HCT116 (cell line): ENCODE data around the gene RARG.

Experiments used
- ZFX ChIP-seq: fragments of 450-650 bp; IDR thresholded peaks from 2 replicates; pipeline ENCODE4 v1.6.1; 2017
- TF ChIP-seq, protein P1 (sequence below), 3 experiments: fragments of 200-600 bp in 1 of 3; sonication (generic) in 1 of 3; IDR thresholded peaks in 2 of 3; conservative IDR thresholded peaks in 1 of 3; 2 replicates each; pipeline ENCODE4 v1.5.1; 2012 to 2017; ENCODE audit warnings: low read depth in 2 of 3, low read length in 2 of 3, antibody characterized with exemption in 1 of 3, borderline replicate concordance in 1 of 3, control low read depth in 1 of 3, mild to moderate bottlenecking in 1 of 3, mixed read lengths in 1 of 3, mixed run types in 1 of 3, moderate library complexity in 1 of 3; ENCODE audit not compliant: insufficient read depth in 1 of 3

- TF ChIP-seq, protein P1, sequence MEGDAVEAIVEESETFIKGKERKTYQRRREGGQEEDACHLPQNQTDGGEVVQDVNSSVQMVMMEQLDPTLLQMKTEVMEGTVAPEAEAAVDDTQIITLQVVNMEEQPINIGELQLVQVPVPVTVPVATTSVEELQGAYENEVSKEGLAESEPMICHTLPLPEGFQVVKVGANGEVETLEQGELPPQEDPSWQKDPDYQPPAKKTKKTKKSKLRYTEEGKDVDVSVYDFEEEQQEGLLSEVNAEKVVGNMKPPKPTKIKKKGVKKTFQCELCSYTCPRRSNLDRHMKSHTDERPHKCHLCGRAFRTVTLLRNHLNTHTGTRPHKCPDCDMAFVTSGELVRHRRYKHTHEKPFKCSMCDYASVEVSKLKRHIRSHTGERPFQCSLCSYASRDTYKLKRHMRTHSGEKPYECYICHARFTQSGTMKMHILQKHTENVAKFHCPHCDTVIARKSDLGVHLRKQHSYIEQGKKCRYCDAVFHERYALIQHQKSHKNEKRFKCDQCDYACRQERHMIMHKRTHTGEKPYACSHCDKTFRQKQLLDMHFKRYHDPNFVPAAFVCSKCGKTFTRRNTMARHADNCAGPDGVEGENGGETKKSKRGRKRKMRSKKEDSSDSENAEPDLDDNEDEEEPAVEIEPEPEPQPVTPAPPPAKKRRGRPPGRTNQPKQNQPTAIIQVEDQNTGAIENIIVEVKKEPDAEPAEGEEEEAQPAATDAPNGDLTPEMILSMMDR (IDR thresholded peaks at IDR 0.05 in 2 of 3, conservative IDR thresholded peaks at IDR 0.05 in 1 of 3; ENCODE audit: borderline replicate concordance in 1 of 3, insufficient read depth in 1 of 3, low read depth in 2 of 3, low read length in 2 of 3): no peak
- TF ChIP-seq ZFX: no peak
Observed at GRCh38 chr12:53245286-53245685, 13.3 kb upstream of the RARG start.
